GM10847 (cell line): ENCODE data around the gene SH3GL1.

Experiments used
- POLR2A ChIP-seq: IDR thresholded peaks from 2 replicates; pipeline ENCODE4 v1.6.1; 2011; ENCODE audit not compliant: insufficient read length; ENCODE audit errors: extremely low read depth

The SH3GL1 gene

DNA sequence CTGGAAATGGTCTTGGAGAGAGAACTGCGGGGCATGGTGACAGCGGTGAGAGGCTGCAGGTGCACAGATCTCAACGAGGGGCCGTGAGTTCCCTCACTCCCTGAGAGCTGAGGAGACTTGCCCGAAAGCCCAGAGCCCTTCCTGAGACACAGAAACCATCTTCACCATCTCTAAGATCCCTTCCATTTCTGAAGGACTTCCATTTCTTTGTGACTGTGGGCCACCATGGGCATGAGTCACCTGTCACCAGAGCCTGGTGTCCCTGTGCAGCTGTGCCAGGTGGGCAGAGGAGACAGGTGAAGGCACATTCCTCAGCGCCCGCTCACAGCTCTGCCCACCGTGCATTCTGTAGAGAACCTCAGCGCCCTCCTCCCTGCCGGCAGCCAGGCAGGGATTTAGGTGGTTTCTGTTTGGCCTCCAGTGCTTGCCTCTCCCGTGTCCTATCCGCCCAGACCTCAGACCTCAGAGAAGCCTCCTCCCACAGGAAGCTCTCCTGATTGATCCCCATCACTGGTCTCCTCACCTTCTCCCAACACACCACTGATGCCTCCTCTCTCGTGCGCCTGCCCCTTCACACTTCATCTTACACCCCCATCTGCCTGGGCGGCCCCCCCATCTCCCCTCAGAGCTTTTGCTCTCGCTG lies 24.2 kb downstream of the SH3GL1 start:
- no peak for TF ChIP-seq POLR2A

DNA sequence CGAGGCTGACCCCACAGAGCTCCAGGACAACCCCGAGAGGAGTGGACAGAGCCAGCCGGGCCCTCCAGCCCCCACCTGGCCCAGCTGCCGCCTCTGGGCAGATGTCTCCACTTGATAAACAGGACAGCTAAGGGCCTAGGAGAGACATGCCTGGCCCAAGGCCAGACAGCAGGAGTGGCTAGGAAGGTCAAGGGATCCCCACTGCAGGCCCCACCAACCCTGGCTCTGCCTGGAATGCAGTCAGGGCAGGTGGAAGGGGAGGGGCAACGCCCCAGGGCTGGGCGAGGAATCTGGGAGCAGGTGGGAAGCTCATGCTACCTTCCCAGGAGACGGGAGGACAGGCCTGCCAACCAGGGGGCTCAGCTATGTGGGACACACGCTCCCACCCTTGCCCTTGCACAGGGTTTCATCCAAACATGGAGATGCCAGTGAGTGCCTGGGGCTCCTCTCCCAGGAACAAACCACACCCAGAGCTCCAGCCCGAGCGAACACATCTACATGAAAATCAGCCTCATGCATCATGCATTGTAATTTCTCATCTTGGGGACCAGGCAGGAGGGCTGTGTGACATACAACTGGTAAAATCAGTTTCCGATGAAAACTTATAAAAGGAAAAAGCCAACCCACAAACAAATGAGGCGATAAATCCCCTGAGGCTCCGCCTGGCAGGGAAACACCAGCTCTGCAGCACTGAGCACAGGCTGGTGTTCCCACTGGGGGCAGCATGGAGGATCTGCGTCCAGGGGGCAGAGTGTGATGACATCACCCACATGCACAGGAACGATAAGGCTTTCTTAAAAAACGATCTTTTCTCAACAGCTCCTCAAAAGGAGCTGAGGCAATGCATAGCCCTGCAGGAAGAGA lies 25.0 kb downstream of the SH3GL1 start:
- TF ChIP-seq POLR2A = no peak

DNA sequence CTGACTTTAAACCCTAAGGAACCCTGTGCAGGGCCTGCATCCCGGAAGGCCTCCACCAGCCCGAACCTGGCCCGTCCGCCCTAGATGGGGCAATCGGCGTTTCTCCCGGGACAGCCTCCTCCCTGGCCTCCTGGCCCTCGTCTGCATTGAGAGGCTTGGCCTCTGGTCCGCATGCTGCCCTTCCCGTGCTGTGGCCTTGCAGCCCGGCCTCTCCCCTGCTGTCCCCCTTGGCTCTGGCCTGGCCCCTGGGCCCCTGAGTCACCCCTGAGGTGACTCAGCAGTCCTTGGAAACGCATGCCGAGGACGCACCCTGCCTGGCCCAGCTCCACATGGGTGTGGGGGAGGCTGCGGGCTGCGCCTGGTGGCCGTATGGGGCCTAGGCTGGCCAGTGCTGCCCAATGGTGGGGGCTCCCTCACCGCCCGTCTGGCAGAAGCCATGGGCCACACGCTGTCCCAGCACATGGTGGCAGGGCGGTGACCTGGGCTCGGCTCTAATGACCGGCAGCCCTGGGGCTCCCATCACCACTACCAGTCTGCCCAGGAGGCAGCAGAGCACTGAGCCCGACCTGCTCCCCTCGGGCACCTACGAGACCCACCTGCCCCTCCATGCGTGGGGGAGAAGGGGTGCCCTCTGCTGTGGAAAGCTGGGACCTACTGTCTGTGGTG lies 25.7 kb downstream of the SH3GL1 start:
- no peak for TF ChIP-seq POLR2A

DNA sequence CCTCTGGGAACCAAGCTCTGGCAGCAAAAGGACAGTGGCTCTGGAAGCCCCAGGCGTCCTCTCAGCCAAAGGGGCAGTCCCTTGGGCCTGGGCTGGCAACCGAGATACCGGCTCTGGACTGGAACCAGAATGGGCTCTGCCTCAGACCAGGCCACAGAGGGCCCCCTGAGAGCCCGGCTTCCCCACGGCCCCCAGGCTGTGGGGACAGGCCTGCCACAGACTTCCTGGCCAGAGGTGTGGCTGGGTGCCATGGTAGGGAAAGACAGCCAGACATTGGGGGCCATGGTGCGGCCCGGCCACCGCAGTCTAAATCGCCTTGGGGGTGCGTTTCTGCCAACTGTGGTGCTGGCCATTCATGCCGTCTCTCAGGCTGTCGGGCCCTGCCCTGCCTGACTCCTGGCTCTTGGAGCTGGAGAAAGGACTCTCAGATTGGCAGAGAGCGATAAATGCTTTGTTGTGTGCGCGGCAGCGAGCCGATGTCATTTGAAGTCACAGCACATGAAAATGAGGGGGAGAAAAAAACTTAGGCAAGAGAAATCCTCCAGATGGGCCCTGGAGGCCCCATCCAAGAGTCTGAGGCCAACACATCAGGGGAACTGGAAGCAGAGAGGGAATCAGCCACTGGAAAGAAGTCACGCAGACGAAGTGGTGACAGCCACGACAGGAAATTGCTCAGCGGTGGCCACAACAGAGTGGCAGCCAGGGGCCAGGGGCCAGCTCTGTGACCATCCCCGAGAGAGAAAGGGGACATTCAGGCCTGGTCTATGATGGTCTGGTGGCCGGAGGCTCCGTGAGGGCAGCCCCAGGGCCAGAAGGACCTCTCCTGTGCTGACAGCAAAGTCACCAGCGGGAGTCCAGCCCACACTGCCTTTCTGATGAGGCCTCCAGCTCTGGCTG lies 26.5 kb downstream of the SH3GL1 start:
- no peak for TF ChIP-seq POLR2A

DNA sequence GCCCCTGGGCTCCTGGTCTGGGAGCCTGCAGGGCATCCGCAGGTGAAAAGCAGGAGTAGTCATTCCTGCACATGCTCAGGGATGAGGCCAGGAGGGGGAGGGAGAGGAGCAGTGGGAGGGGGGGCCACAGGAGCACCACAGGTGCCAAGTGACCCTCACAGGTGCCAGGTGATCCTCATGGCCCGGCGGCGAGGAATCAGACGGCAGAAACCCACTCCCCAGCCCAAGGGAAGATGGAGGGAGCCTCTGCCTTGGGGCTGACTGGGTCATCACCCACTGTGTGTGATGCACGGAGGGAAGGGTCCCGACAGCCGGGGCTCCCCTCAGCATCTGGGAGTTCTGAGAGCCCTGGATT lies 27.4 kb downstream of the SH3GL1 start:
- no peak for TF ChIP-seq POLR2A

DNA sequence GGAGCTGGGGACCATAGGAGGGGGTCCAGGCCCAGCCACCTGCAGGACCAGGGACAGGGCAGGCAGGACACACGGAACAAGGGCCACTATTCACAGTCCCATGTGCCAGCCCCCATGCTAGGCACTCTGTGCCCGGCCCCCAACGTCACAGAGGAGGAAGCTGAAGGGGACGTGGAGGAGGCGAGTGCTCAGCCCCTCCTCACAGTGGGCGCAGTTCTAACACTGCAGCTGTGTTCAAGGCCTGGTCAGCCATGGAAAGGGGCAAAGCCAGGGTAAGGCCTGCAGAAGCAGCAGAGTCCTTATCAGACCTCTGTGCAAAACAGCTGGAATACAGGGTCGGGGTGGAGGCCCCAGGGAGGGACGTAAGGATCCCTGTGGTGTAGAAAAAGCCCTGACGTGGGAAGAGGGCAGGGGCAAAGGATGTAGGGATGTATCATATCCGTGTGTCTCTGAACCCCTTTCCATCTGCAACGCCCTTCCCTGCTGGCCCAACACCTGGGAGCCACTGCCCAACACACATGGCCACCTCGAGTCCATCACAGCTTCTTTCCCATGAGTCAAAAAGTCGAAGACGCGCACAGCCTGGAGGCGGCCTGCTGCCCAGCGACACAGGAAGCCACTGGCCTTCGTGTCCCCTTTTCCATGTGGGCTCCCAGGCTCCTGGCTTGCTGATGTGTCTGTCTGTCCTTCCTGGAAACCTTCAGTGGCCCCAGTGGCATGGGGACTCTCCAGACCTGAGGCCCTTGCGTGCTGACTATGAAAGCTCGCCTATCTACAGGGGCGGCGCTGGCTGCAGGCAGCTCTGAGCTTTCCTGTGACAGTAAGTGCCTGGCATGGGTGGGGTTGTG lies 28.0 kb downstream of the SH3GL1 start:
- no peak for TF ChIP-seq POLR2A

DNA sequence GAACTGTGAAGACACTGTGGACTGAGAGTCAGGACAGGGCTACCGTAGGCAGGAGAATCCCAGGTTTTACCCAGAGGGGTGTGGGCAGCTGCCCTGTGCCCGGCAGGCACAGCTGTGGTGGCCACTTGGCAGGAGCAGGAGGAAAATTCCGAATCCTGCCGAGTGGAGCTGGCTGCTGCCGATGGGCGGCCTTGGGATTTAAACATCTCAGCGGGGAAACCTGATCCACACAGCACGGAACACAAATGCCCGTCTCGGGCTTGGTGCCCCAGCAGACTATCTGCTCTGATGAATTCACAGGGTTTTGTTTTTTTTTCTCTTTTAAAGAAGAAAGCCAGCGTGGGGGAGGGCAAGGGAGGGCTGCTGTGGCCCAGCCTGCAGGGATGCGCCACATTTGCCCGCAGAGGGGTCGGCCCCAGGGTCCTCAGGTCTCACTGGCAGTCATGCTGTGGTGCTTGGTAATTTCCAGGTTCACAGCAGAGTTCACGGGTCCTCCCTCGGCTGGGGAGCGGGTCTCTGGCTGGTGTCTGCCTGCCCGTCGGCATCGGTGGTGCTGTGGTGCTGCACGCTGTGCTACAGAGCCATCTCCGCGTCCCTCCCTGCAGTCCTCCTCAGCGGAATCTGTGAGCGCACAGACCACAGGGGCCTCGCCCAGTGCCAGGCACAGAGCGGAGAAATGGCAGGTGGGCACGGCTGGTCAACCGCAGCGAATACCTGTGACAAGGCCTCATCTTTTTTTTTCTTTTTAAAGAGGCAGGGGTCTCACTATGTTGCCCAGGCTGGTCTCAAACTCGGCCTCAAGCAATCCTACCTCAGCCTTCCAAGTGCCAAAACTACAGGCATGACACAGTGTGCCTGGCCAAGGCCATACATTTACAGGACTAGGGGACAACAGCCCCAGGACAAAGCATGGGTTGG lies 28.8 kb downstream of the SH3GL1 start:
- no peak for TF ChIP-seq POLR2A

DNA sequence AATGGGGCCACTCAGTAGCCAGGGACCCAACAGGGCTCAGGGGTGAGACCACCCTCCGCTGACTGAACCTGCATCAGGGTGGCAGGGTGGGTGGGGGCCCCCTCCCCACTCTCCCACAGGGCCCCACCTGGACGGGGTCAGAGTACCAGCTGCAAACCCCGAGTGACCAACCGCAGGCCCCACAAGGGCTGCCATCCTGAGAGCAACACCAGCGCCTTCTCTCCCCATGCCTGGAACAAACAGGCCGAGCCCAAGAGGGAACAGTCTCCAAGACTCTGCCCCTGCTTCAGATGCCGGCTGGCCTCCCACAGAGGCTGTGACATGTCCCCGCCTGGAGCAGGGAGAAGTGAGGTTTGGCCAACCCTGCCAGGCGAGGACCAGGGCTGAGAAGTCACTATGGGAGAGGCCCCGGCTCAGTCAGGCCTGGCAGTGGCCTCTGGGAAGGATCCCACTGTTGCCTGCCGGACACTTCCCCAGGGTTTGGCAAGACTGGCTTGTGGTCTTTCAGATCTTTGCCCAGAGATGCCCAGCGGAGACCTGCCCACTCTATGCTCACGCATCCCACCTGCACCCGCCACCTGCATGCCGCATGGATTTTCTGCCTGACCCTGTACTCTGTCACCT lies 29.8 kb downstream of the SH3GL1 start:
- no peak for TF ChIP-seq POLR2A

DNA sequence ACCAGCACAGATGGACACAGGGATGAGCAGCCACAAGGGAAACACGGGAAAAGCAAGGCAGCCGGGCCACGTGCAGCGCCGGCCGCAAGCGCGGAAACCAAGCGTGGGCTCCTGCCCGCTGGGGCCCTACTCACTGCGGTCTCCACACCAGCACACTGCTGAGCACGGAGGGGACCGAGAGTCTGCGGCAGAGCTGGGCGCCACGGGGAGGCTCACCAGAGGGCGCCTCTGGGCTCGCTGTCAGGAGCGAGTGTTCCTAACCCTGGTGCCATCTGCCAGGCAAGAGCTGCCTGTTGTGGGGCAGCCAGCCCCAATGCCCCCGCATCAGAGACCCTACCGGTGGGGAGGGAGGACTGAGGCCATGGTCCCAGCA lies 30.5 kb downstream of the SH3GL1 start:
- TF ChIP-seq POLR2A = no peak

DNA sequence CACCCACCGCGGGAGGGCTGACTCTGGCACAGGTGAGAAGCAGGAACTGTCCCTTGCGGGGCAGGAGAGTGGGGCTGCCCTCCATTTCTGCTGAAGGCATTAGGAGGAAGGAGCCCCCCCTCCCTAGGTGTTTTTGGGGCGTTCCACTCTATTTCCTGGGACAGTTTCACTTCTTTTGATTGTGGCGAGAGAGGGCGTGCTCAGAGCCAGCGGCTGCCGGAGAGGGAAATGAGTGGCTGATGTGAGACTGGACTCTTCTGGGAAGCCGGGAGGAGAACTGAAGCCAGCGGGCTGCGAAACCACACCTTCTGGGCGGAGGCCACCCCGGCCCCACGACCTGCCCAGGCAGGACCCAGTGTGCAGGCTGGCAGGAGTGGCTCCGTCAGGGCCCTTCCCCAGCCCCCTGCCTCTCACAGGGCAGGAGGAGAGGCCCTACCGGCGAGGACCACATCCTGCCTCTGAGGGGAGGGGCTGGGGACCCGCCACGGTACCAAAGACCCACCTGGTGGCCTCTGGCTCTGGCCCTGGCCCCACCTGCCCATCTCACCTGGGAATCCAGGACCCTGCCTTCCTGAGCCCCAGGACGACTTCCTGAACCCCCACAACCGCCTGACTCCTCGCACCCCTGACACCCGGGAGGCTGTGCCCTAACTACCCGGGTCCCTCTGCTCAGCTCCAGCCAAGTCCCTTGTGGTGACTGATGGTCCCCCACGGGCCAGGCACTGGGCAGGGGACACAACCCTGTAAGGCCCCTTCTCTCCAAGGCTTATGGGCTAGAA lies 31.0 kb downstream of the SH3GL1 start:
- TF ChIP-seq POLR2A = no peak

DNA sequence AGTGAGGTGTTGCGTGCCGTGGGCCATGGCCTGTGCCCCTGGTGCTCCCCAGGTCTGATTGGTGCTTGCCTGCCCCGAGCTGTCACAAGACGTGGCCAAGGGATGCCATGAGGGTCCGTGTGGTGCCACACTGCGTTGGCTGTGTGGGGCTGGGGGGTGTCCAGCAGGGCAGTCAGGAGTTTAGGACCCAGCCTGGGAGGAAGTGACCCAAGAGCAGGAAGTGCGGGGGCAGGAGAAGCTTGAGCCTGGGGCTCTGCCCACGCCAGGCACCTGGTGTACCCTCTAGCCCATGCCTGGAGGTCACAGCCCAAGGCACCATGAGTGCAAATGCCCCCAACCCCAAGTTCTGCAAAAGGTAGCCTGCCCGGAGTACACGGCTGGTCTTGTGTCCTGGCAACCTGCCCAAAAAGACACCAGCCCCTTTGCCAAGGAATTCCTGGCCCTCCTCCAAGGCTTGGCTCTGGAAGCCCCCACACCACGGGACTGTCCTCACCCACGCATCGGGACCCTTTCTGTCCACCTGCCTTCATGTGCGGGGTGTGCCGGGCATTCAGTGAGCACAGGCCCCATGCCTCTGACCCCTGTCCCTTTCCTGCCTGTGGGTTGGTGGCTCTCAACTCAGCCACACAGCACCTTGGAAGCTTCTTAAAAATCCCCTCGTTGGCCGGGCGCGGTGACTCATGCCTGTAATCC lies 32.1 kb downstream of the SH3GL1 start:
- no peak for TF ChIP-seq POLR2A

DNA sequence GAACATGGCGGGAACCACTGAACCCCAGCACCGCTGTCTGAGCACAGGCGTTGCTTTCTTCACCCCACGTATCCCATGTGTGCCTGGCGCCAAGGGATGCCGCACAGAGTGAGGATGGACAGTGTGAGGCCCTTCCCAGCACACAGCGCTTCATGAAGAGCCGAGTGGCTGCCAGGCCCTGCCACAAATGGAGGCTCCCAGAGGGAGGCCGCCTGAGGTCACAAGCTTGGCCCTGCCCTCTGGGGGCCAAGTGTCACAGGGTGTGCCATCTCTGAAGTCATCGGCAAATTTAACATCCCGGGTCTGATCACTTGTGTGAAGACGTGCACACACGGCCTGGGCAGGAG lies 32.6 kb downstream of the SH3GL1 start:
- TF ChIP-seq POLR2A = no peak

DNA sequence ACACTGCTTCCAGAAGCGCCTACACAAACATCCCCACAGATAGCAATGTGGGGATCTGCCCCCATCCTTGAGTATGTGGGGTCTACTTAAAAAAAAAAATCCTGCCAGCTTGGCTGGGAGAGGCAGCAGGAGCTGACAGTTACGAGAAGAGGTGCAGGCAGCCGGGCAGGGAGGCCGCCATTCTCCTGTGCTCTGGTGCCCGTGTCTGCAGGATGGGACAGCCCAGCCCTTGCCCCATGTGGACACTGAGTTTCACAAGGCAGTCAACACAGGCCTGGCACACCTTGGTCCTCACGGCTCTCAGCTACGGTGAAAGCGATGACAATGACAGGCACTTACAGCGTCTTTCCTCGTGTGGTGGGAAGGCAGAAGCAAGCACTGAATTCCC lies 33.0 kb downstream of the SH3GL1 start:
- no peak for TF ChIP-seq POLR2A
